Measurements from ENCODE around the gene TEX2. TPM values are rescaled to one million over a fixed set of nuclear protein-coding genes. Genes with fewer than 3 reads are reported as not detected.
A peak's percentile ranks its signal among the peaks of the same experiment; 100 is the strongest.
"Not testable (repeated sequence)": the region's sequence is repeated elsewhere in the genome, so short reads cannot be mapped to it uniquely, and the experiment has no call there.

TEX2 gene
- total and polyA plus RNA-seq, 3 experiments from 2014 or later: 6.5 to 22.0 (median 21.9) TPM

- Histone ChIP-seq H3K36me3 (ENCODE audit: insufficient read depth, low read length) (no peaks in the 10 kb centered on the region), H3K4me3 (ENCODE audit: low read length) (no peak overlapping the region), H3K27me3 (ENCODE audit: insufficient read depth, low read length, poor library complexity, severe bottlenecking) (no peaks in the 10 kb centered on the region), H3K9me3 (ENCODE audit: low read length) (no peaks in the 10 kb centered on the region), H3K4me1 (ENCODE audit: insufficient read depth, low read length) (peaks cover 9% of the 10 kb centered on the region), H3K27ac (ENCODE audit: low read depth, low read length) (no peak overlapping the region)
- Mint-ChIP-seq H3K4me3 (no peak overlapping the region), H3K27me3 (peaks cover 0 to 2% of the 10 kb centered on the region in 2 donors), H3K36me3 (peaks cover 0 to 4% (median 0%) of the 10 kb centered on the region in 3 donors), H3K4me1 (peaks cover 8 to 15% (median 11%) of the 10 kb centered on the region in 3 donors), H3K9me3 (no peaks in the 10 kb centered on the region), H3K27ac (no peak overlapping the region)
- no peak for DNase-seq
- ChIA-PET CTCF (no interaction called here), POLR2A (no interaction called here)
Measured at GRCh38 chr17:64242633-64243032, 20.4 kb downstream of the TEX2 start.

GRCh38 chr17:64240741-64241347, 22.2 kb downstream of the TEX2 start:
- Mint-ChIP-seq H3K9me3 (no peaks in the 10 kb centered on the region), H3K27me3 (no peaks in the 10 kb centered on the region), H3K27ac (no peak overlapping the region), H3K4me3 (no peak overlapping the region), H3K36me3 (peaks cover 0 to 5% (median 0%) of the 10 kb centered on the region in 3 donors), H3K4me1 (peaks cover 8 to 22% (median 15%) of the 10 kb centered on the region in 3 donors)
- Histone ChIP-seq H3K27ac (ENCODE audit: low read depth, low read length) (no peak overlapping the region), H3K27me3 (ENCODE audit: insufficient read depth, low read length, poor library complexity, severe bottlenecking) (no peaks in the 10 kb centered on the region), H3K4me3 (ENCODE audit: low read length) (no peak overlapping the region), H3K36me3 (ENCODE audit: insufficient read depth, low read length) (no peaks in the 10 kb centered on the region), H3K4me1 (ENCODE audit: insufficient read depth, low read length) (peaks cover 9% of the 10 kb centered on the region), H3K9me3 (ENCODE audit: low read length) (no peaks in the 10 kb centered on the region)
- ChIA-PET POLR2A (no interaction called here), CTCF (no interaction called here)
- no peak for DNase-seq

- H3K4me1 ChIP-seq (ENCODE audit: insufficient read depth, low read length): peaks cover 9% of the 10 kb centered on the region
- DNase-seq: no peak
- H3K27me3 ChIP-seq (ENCODE audit: insufficient read depth, low read length, poor library complexity, severe bottlenecking): no peaks in the 10 kb centered on the region
- H3K4me3 Mint-ChIP-seq: no peak overlapping the region
- peaks cover 8 to 24% (median 15%) of the 10 kb centered on the region in 3 donors for H3K4me1 Mint-ChIP-seq
- H3K27me3 Mint-ChIP-seq: no peaks in the 10 kb centered on the region
- no peak overlapping the region for H3K4me3 ChIP-seq (ENCODE audit: low read length)
- H3K36me3 ChIP-seq (ENCODE audit: insufficient read depth, low read length): no peaks in the 10 kb centered on the region
- peaks cover 0 to 6% (median 0%) of the 10 kb centered on the region in 3 donors for H3K36me3 Mint-ChIP-seq
- H3K27ac ChIP-seq (ENCODE audit: low read depth, low read length): no peak overlapping the region
- H3K9me3 ChIP-seq (ENCODE audit: low read length): no peaks in the 10 kb centered on the region
- no peaks in the 10 kb centered on the region for H3K9me3 Mint-ChIP-seq
- peak overlapping the region in 1 of 8 donors; percentile 2 for H3K27ac Mint-ChIP-seq
- ChIA-PET CTCF (no interaction called here), POLR2A (no interaction called here)
Measured at GRCh38 chr17:64240261-64240740, 22.8 kb downstream of the TEX2 start.

- H3K27ac ChIP-seq (ENCODE audit: low read depth, low read length); H3K9me3 Mint-ChIP-seq; H3K4me3 Mint-ChIP-seq; H3K36me3 ChIP-seq (ENCODE audit: insufficient read depth, low read length); CTCF ChIA-PET; H3K4me1 ChIP-seq (ENCODE audit: insufficient read depth, low read length); H3K4me3 ChIP-seq (ENCODE audit: low read length); DNase-seq; H3K27me3 Mint-ChIP-seq; H3K27me3 ChIP-seq (ENCODE audit: insufficient read depth, low read length, poor library complexity, severe bottlenecking); POLR2A ChIA-PET; H3K36me3 Mint-ChIP-seq; H3K9me3 ChIP-seq (ENCODE audit: low read length): not testable (repeated sequence)
- peak overlapping the region in 1 of 8 donors; percentile 82 for H3K27ac Mint-ChIP-seq
- peaks cover 8 to 19% (median 15%) of the 10 kb centered on the region in 3 donors for H3K4me1 Mint-ChIP-seq
Measured at GRCh38 chr17:64238449-64238848, 24.6 kb downstream of the TEX2 start.

GRCh38 chr17:64236827-64237403, 26.1 kb downstream of the TEX2 start:
- no peak overlapping the region for H3K4me3 ChIP-seq (ENCODE audit: low read length)
- H3K4me1 ChIP-seq (ENCODE audit: insufficient read depth, low read length): peaks cover 9% of the 10 kb centered on the region
- H3K27me3 ChIP-seq (ENCODE audit: insufficient read depth, low read length, poor library complexity, severe bottlenecking): no peaks in the 10 kb centered on the region
- H3K27ac ChIP-seq (ENCODE audit: low read depth, low read length): no peak overlapping the region
- H3K36me3 ChIP-seq (ENCODE audit: insufficient read depth, low read length): no peaks in the 10 kb centered on the region
- ChIA-PET POLR2A (interaction anchor here (0.8 kb wide), 1 partner anchor 91 kb away, joined by 3 read pairs; no protein-coding TSS in a partner anchor), CTCF (no interaction called here)
- no peak for DNase-seq
- H3K9me3 Mint-ChIP-seq: no peaks in the 10 kb centered on the region
- H3K4me1 Mint-ChIP-seq: peaks cover 10 to 19% (median 15%) of the 10 kb centered on the region in 3 donors
- H3K36me3 Mint-ChIP-seq: peaks cover 0 to 6% (median 2%) of the 10 kb centered on the region in 3 donors
- H3K9me3 ChIP-seq (ENCODE audit: low read length): no peaks in the 10 kb centered on the region
- H3K27ac Mint-ChIP-seq: no peak overlapping the region
- peaks cover 0 to 3% of the 10 kb centered on the region in 2 donors for H3K27me3 Mint-ChIP-seq
- H3K4me3 Mint-ChIP-seq: no peak overlapping the region

DNA sequence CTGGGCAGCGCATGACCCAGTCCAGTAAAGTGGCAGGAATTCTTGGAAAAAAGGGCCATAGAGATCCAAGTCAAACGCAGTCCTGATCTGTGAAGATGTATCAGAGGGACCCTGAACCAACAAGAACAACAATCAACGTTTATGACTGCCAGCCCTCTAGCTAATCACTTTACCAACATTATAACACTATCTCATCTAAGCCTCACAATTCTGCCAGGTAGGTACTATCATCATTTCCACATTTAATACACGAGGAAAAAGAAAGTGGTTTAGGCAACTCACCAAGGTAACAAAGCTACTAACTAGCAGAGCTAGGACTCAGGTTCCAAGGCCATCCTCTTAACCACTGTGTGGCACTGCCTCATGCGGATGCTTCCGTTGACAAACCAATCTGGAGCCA, 28.1 kb downstream of the TEX2 start:
- DNase-seq: no peak
- H3K9me3 Mint-ChIP-seq: no peaks in the 10 kb centered on the region
- CTCF ChIA-PET: no interaction called here

DNA sequence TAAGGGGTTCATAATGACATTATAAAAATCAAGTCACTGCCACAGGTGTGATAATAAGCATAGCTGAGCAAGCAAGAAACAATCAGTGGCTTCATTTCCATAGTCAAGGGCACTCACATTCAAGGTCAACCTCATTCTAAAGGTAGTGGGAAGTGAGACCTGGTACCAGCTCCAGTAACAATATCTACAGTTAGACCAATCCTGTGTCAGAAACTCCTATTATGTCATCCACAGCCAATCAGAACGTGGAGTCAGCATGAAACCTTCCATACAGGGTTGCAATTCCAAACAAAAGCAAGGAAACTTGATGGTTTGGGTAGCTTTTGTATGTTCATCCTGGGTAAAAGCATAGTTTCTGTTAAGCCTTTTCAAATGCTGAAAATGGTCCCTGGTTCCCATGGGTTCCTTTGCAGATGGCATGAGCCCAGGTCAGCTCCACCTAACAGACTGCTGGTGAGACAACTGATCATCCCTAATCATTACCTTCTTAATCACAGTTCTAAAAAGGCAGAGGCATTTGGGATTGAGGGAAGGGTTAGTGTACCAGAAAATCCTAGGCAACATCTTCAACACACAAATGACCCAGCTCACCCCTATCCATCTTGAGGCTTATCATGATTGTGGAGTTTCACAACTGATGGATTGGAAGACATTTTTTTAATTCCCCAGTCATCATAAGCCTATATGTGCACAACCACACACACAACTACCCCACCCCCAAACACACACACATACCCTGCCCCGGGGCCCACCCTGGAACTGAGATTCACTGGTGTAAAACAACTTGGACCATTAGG, 30.4 kb downstream of the TEX2 start:
- no peak overlapping the region for H3K27ac ChIP-seq (ENCODE audit: low read depth, low read length)
- no peak overlapping the region for H3K4me3 ChIP-seq (ENCODE audit: low read length)
- no peaks in the 10 kb centered on the region for H3K9me3 ChIP-seq (ENCODE audit: low read length)
- ChIA-PET CTCF (no interaction called here), POLR2A (interaction anchor here (0.5 kb wide), 1 partner anchor 105 kb away, joined by 3 read pairs; no protein-coding TSS in a partner anchor)
- H3K36me3 ChIP-seq (ENCODE audit: insufficient read depth, low read length): no peaks in the 10 kb centered on the region
- DNase-seq: no peak
- no peaks in the 10 kb centered on the region for H3K27me3 ChIP-seq (ENCODE audit: insufficient read depth, low read length, poor library complexity, severe bottlenecking)
- Mint-ChIP-seq H3K9me3 (no peaks in the 10 kb centered on the region), H3K36me3 (peaks cover 0 to 6% (median 2%) of the 10 kb centered on the region in 3 donors), H3K27me3 (peaks cover 0 to 3% of the 10 kb centered on the region in 2 donors), H3K4me3 (no peak overlapping the region), H3K4me1 (peaks cover 0 to 14% (median 2%) of the 10 kb centered on the region in 3 donors), H3K27ac (no peak overlapping the region)
- H3K4me1 ChIP-seq (ENCODE audit: insufficient read depth, low read length): no peaks in the 10 kb centered on the region

More for the DNA sequence above, 28.1 kb downstream of the TEX2 start:
- Mint-ChIP-seq H3K36me3 (peaks cover 0 to 6% (median 2%) of the 10 kb centered on the region in 3 donors), H3K4me1 (peaks cover 7 to 19% (median 8%) of the 10 kb centered on the region in 3 donors), H3K4me3 (no peak overlapping the region), H3K27me3 (peaks cover 0 to 3% of the 10 kb centered on the region in 2 donors), H3K27ac (no peak overlapping the region)
- H3K27ac ChIP-seq (ENCODE audit: low read depth, low read length): no peak overlapping the region
- H3K9me3 ChIP-seq (ENCODE audit: low read length): no peaks in the 10 kb centered on the region
- POLR2A ChIA-PET: no interaction called here
- no peaks in the 10 kb centered on the region for H3K4me1 ChIP-seq (ENCODE audit: insufficient read depth, low read length)
- H3K27me3 ChIP-seq (ENCODE audit: insufficient read depth, low read length, poor library complexity, severe bottlenecking): no peaks in the 10 kb centered on the region
- no peaks in the 10 kb centered on the region for H3K36me3 ChIP-seq (ENCODE audit: insufficient read depth, low read length)
- H3K4me3 ChIP-seq (ENCODE audit: low read length): no peak overlapping the region

DNA sequence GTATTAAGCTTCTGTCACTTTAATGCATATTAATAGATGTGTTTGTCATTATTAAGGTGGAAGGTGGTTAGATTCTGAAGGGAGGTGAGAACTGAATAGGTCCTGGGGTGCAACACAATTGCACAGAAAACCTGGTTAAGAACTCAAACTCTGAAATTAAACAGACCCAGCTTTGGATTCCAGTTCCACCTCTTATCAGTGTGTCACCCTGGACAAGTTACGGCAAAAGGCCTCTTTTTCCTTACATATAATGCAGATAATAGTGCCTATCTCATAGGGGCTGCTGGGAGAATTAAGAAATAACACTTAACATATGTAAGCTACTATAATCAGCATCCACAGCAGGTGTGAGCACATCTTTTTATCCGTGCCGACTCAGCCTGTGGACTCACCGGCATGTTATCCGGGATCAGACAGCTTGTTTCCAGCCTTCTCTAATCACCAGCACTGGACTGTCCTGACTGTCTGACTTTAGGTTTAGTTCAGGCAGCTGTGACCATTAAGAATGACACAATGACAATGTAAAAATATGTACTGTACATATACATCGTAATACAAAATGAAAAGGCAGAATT, 31.4 kb downstream of the TEX2 start:
- peaks cover 0 to 4% (median 2%) of the 10 kb centered on the region in 3 donors for H3K4me1 Mint-ChIP-seq
- H3K4me3 Mint-ChIP-seq: no peak overlapping the region
- H3K36me3 ChIP-seq (ENCODE audit: insufficient read depth, low read length): no peaks in the 10 kb centered on the region
- DNase-seq: no peak
- no peak overlapping the region for H3K27ac Mint-ChIP-seq
- H3K9me3 ChIP-seq (ENCODE audit: low read length): no peaks in the 10 kb centered on the region
- peaks cover 0 to 3% of the 10 kb centered on the region in 2 donors for H3K27me3 Mint-ChIP-seq
- H3K27ac ChIP-seq (ENCODE audit: low read depth, low read length): no peak overlapping the region
- peaks cover 0 to 6% (median 2%) of the 10 kb centered on the region in 3 donors for H3K36me3 Mint-ChIP-seq
- H3K4me3 ChIP-seq (ENCODE audit: low read length): no peak overlapping the region
- CTCF ChIA-PET: no interaction called here
- no peaks in the 10 kb centered on the region for H3K27me3 ChIP-seq (ENCODE audit: insufficient read depth, low read length, poor library complexity, severe bottlenecking)
- H3K4me1 ChIP-seq (ENCODE audit: insufficient read depth, low read length): no peaks in the 10 kb centered on the region
- POLR2A ChIA-PET: no interaction called here
- H3K9me3 Mint-ChIP-seq: no peaks in the 10 kb centered on the region

Data from CD8-positive, alpha-beta memory T cell (primary cell).